ENCODE data around the gene KLHDC7B.

DNA sequence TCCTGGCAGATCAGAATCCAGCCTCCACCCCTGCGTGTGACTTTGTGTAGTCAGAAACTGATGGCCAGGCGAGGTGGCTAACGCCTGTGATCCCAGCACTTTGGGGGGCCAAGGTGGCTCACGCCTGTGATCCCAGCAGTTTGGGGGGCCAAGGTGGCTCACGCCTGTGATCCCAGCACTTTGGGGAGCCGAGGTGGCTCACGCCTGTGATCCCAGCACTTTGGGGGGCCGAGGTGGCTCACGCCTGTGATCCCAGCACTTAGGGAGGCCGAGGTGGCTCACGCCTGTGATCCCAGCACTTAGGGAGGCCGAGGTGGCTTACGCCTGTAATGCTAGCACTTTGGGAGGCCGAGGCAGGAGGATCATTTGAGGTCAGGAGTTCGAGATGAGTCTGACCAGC, 32.5 kb upstream of the KLHDC7B start:
- TF ChIP-seq POLR2AphosphoS5 (IDR thresholded peaks at IDR 0.05; ENCODE audit: low read depth) (no peak), CTCF (IDR thresholded peaks at IDR 0.05; ENCODE audit: insufficient read depth, low read length) (no peak)
- TF ChIP-seq, protein P1, sequence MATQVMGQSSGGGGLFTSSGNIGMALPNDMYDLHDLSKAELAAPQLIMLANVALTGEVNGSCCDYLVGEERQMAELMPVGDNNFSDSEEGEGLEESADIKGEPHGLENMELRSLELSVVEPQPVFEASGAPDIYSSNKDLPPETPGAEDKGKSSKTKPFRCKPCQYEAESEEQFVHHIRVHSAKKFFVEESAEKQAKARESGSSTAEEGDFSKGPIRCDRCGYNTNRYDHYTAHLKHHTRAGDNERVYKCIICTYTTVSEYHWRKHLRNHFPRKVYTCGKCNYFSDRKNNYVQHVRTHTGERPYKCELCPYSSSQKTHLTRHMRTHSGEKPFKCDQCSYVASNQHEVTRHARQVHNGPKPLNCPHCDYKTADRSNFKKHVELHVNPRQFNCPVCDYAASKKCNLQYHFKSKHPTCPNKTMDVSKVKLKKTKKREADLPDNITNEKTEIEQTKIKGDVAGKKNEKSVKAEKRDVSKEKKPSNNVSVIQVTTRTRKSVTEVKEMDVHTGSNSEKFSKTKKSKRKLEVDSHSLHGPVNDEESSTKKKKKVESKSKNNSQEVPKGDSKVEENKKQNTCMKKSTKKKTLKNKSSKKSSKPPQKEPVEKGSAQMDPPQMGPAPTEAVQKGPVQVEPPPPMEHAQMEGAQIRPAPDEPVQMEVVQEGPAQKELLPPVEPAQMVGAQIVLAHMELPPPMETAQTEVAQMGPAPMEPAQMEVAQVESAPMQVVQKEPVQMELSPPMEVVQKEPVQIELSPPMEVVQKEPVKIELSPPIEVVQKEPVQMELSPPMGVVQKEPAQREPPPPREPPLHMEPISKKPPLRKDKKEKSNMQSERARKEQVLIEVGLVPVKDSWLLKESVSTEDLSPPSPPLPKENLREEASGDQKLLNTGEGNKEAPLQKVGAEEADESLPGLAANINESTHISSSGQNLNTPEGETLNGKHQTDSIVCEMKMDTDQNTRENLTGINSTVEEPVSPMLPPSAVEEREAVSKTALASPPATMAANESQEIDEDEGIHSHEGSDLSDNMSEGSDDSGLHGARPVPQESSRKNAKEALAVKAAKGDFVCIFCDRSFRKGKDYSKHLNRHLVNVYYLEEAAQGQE (IDR thresholded peaks at IDR 0.05; ENCODE audit: insufficient replicate concordance, low read depth): no peak

All from HL-60 (cell line).